ENCODE data around the gene ERVFRD-1. TPM values are rescaled to one million over a fixed set of nuclear protein-coding genes. Genes with fewer than 3 reads are reported as not detected.

ERVFRD-1 gene
- total and polyA plus RNA-seq, 8 donors, result 0.06 to 0.09 (median 0.07) TPM; not detected in 5

DNA sequence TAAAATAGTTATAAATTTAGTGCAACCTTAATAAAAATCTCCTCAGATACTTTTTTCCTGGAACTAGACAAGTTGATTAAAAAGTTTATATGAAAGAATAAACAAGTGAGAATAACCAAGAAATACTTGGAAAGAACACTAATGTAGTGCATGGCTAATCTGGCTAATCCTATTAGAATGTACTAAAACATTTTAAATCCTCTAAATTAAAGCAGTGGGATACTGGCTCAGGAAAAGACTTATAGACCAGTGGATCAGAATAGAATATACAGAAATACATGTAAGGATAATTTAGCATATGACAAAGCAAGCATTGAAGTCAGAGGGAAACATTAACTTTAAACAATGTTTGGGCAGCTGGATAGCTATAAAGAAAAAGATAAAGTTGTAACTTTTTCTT is 41.1 kb upstream of the ERVFRD-1 start:
- no peak overlapping the region for H3K4me3 ChIP-seq
- ATAC-seq (no peak), FAIRE-seq (no peak), DNase-seq (no peak)
- no peaks in the 10 kb centered on the region for H3K9me3 ChIP-seq
- intact Hi-C loops (cut with DNase I), result no loop called here
- no peaks in the 10 kb centered on the region for H3K27me3 ChIP-seq
- no peaks in the 10 kb centered on the region for H3K4me1 ChIP-seq
- no peaks in the 10 kb centered on the region for H3K36me3 ChIP-seq
- TF ChIP-seq, protein P1, sequence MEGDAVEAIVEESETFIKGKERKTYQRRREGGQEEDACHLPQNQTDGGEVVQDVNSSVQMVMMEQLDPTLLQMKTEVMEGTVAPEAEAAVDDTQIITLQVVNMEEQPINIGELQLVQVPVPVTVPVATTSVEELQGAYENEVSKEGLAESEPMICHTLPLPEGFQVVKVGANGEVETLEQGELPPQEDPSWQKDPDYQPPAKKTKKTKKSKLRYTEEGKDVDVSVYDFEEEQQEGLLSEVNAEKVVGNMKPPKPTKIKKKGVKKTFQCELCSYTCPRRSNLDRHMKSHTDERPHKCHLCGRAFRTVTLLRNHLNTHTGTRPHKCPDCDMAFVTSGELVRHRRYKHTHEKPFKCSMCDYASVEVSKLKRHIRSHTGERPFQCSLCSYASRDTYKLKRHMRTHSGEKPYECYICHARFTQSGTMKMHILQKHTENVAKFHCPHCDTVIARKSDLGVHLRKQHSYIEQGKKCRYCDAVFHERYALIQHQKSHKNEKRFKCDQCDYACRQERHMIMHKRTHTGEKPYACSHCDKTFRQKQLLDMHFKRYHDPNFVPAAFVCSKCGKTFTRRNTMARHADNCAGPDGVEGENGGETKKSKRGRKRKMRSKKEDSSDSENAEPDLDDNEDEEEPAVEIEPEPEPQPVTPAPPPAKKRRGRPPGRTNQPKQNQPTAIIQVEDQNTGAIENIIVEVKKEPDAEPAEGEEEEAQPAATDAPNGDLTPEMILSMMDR (IDR thresholded peaks at IDR 0.05), result no peak
- no peak overlapping the region for H3K27ac ChIP-seq

DNA sequence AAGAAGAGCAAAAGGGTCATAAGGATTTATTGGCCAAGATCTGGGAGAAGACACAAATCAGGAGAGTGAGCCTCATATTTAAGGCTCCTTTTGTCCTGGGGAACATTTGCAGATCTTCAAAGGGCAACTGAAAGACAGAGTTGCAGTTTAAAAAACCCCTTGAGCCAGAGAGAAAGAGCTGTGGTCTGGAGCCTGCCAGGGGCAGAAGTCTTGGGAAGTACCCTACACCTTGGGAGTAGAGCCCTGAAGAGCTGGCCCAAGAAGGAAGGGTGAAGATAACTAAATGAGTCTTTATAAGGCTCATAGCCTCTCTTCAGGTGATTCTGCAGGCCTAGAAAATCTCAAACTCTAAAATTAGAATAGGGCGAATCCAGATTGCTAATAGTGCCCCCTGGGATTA is 40.0 kb upstream of the ERVFRD-1 start:
- no peaks in the 10 kb centered on the region for H3K9me3 ChIP-seq
- H3K36me3 ChIP-seq, result no peaks in the 10 kb centered on the region
- DNase-seq (no peak), FAIRE-seq (no peak), ATAC-seq (no peak)
- no peaks in the 10 kb centered on the region for H3K27me3 ChIP-seq
- H3K4me3 ChIP-seq, result no peak overlapping the region
- TF ChIP-seq, protein P1 (IDR thresholded peaks at IDR 0.05), result no peak
- no peak overlapping the region for H3K27ac ChIP-seq
- 92 to 93% methylated on average over 1 of the region's 1 CpG for WGBS, 2 donors
- H3K4me1 ChIP-seq, result no peaks in the 10 kb centered on the region
- intact Hi-C loops (cut with DNase I), result no loop called here

DNA sequence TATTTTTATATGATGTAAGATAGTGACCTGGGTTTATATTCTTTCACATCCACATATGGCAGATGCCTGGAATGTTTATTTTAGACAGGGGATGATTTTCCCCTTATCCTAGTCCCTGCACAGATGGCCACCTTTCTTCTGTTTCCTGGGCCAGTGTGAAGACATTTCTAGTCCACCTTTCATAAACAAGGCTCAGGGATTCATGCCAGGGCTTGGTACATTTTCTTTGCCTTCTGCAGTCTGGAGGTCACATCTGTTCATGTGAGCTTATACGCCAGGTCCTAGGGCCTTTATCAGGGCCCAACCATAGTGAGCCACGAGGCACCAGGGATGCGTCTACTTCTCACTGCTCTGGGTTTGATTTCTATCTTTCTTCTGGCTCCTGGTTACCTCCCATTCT is 38.0 kb upstream of the ERVFRD-1 start:
- ATAC-seq, result no peak
- FAIRE-seq, result no peak
- no peaks in the 10 kb centered on the region for H3K36me3 ChIP-seq
- no peaks in the 10 kb centered on the region for H3K9me3 ChIP-seq
- TF ChIP-seq, protein P1 (IDR thresholded peaks at IDR 0.05), result no peak
- no peak for DNase-seq
- no peak overlapping the region for H3K27ac ChIP-seq
- H3K27me3 ChIP-seq, result no peaks in the 10 kb centered on the region
- WGBS, 2 donors, result 90 to 94% methylated on average over 3 of the region's 3 CpGs
- H3K4me1 ChIP-seq, result no peaks in the 10 kb centered on the region
- intact Hi-C loops (cut with DNase I), result loop anchor here in 2 of 3 donors (5.0 to 10.0 kb wide), 2 partner anchors 345 to 348 kb away; no protein-coding TSS in a partner anchor
- no peak overlapping the region for H3K4me3 ChIP-seq

DNA sequence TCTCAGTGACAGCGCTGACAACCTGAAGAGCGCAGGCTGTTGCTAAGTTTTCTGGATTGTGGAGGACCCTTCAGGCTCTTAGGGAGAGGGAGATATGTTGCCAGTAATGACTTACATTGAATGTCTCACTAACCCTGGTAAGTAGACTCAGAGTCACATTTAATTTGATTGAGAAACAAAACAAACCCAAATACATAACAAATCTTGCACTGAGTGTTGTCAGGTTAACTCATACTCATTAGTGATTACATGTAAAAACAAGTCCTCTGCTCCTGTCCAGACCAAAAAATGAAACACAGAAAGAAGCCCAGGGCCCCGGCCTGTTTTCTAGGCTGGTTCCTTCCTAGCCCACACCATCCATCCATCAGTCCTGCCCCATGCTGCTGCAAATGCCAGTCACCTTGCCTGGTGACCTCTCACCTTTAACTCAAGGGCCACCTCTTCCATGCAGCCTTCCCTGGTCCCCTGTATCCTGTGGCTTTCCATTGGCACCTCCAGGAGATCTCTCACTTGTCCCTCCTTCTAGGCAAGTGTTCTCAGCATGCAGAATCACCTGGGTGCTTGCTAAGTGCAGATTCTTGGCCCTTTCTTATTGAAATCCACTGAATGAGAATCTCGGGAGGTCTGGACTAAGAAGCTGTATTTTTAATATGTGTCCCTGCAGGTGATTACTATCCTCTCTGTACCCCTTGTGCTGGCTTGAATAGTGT is 34.7 kb upstream of the ERVFRD-1 start:
- DNase-seq (no peak), ATAC-seq (no peak), FAIRE-seq (no peak)
- TF ChIP-seq, protein P1 (IDR thresholded peaks at IDR 0.05), result no peak
- Histone ChIP-seq H3K27me3 (no peaks in the 10 kb centered on the region), H3K36me3 (no peaks in the 10 kb centered on the region), H3K4me1 (no peaks in the 10 kb centered on the region), H3K4me3 (no peak overlapping the region), H3K9me3 (no peaks in the 10 kb centered on the region), H3K27ac (no peak overlapping the region)
- WGBS, 2 donors, result 88 to 89% methylated on average over 4 of the region's 4 CpGs
- intact Hi-C loops (cut with DNase I), result loop anchor here in 2 of 3 donors (5.0 to 10.0 kb wide), 2 partner anchors 349 to 351 kb away; no protein-coding TSS in a partner anchor

DNA sequence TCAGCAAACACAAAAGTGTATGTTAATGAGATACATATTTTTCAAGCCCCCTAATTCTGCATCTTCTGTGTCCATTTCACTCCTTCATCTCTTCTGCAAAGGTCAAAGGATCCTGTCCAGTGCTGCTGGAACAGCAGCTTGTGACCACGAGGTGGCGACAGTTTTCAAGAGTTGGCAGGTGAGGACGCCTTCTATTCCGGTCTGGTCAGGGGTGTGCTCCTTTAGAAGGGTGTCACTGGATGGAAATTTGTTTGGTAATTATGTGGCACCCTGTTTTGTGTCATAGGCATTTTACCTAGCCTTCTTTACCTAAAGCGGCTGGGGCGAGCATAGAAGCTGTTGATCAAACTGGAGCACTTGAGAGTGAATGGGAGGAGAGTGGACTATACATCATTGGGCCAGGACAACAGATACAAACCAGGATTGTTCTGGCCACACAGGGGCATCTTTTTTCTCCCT is 32.9 kb upstream of the ERVFRD-1 start:
- Histone ChIP-seq H3K36me3 (no peaks in the 10 kb centered on the region), H3K4me3 (no peak overlapping the region), H3K9me3 (no peaks in the 10 kb centered on the region), H3K27ac (no peak overlapping the region), H3K27me3 (no peaks in the 10 kb centered on the region), H3K4me1 (no peaks in the 10 kb centered on the region)
- FAIRE-seq, result peak; percentile 20
- ATAC-seq, result peak; percentile 87 to 97 (median 96)
- intact Hi-C loops (cut with DNase I), result loop anchor here in 1 of 3 donors (10.0 kb wide), 1 partner anchor 350 kb away; no protein-coding TSS in a partner anchor
- TF ChIP-seq, protein P1 (IDR thresholded peaks at IDR 0.05), result peak; percentile 55 to 81 (median 68)
- peak; percentile 53 to 85 (median 71) for DNase-seq
- 10 to 13% methylated on average over 6 of the region's 6 CpGs for WGBS, 2 donors

Measured in pancreas (tissue), 10 donors.